HUDEP-2 (cell line): ENCODE results near the gene LHFPL6.

ENCODE experiments used
- DNase-seq, 76 experiments: peaks; one replicate each; lab custom pipeline; 2025; ENCODE audit not compliant: unreplicated experiment in 76 of 76; lab: John Stamatoyannopoulos, UW

Gene LHFPL6

DNA sequence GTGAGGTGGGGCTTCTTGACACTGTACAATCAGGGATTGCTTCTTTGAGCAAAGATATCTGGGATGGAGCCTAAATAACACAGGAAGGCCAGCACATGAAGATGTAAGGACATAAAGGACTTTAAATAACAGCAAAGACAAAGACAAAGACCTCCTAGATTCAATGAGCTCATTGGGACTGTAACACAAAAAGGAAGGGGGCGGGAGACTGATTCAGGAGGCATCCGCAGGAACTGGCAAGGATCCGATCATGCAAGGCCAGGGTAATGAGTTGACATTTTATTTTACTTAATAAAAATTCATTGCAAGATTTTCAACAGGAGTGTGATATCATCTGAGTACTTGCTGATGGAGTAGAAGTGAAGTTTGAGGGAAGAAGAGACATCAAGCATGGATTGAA lies 121.5 kb downstream of the LHFPL6 start:
- no peak for DNase-seq

DNA sequence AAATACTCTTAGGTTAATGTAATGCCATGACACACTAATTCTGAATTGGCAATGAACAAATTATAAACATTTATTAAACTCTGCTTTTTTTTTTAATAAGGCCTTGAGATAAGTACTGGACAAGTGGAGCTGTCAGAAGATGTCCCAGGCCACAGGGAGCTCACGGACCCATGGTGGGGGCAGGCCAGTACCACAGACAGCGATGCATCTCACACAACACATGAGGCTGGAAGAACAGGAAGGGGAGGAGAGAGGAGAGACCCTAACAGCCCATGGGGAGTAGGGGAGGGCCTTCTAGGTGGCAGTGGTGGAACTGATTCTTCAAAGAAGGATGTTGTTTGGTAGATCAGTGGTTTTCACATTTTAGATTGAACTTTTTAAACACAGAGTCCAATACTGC lies 128.4 kb downstream of the LHFPL6 start:
- no peak for DNase-seq

DNA sequence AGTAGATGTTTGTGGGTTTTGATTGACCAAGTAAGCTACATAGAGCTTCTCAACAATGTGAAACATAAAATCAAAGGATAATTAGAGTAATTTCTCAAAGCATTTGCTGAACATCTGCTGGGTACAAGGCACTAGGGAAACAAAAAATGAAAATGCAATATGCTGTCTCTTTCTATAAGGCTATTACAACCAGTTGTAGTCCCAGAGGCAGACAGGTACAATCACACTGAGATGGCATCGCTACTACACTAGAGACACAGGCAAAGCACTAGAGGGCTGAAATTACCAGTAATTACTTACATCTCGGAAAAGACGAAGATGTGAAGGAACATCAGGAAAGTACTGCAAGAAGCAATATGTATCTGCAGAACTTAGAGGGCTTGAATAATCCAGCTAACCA lies 133.3 kb downstream of the LHFPL6 start:
- no peak for DNase-seq

DNA sequence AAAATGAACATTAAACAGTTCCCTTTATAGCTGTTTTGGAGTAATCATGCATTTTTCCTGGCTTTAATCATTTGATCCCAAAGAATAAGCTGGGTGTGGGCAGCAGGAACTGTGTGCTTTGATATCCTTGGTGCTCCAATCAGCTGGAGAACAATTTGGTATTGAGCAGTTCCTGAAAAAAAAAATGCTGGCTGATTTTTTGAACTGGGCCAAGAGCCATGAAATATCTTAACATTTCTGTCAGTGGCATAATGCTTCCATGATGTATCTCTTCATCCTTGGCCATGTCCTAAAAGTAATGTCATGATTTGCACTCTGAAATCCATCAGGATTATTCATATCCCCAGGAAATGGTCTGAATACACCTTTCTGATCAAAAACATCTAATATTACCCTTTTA lies 134.7 kb downstream of the LHFPL6 start:
- no peak for DNase-seq

DNA sequence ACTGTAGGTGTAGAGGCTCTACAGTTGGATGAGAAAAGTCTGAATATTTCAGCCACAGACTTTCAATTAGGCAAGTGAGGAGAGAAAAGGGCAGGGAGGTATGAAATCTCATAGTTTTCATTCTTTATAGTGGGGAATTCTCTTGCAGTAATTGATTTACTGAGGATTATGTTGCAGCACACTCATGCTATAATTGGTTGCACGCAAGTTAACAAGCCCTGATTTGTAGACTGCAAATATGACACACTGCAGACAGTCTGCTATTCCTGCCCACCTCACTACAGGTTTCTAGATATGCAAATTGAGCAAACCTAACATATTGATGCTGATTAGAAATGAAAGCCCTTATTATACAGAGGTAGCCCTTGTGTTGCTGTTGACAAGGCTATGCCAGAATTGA lies 139.4 kb downstream of the LHFPL6 start:
- no peak for DNase-seq

DNA sequence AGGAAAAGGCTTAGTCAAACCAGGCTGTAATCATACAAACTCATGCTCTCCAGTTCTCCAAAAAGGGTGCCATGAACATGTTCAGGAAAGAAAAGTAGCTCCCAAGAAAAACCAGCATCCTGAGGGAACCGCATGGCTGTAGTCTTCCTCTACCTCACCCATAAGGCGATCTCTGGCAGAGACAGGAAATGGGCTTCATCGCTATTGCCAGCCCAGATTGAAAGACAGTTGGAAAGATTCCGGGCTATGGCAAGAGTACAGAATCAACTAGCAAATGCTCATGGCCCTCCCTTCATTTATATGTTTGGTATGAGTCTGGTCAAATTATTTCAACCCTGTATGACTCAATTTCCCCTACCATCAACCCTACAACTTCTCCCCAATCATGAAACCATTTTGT lies 140.1 kb downstream of the LHFPL6 start:
- DNase-seq: no peak

DNA sequence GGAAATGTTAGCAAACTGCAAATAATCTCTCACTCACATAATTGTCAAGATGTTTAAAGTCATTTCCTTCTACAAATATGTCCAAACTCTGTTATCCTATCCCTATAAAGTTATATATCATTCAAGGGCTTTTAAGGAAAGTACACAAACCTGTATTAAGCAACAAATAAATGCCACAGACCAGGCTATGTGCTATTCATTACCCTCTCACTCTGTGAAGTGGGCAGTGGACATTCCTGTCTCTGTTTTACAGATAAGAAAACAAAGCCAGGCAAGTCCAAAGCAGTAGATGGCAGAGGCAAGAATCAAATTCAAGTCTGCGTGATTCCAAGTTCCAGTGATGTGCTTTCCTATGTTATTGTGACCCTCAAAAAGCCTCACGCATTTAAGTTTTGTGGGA lies 140.6 kb downstream of the LHFPL6 start:
- DNase-seq: no peak

DNA sequence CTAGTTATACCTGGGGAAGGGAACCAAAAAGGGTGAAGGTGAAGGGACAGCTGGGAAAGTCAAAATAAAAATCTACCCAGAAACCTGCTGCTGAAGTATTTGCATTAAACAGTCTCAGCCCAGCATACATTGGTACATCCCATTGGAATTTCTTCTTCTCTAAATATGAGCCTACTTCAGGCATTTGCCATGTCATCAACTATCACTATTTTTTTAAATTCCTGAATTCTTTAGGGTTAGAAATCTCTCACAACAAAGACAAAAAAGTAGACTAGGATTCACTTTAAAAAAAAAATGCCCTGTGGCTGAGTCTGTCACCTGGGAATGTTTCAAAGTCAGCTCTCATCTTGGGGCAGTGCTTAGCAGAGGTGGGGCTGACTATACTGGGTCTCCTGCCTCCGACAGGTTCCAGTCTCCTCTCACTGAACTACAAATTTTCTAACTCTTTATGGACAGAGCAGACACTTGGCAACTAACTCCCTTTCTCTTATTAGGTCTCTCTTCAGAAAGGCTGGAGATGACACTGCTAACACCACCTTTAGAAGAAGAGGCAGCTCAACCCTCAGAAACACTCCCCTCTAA lies 141.2 kb downstream of the LHFPL6 start:
- DNase-seq: no peak

DNA sequence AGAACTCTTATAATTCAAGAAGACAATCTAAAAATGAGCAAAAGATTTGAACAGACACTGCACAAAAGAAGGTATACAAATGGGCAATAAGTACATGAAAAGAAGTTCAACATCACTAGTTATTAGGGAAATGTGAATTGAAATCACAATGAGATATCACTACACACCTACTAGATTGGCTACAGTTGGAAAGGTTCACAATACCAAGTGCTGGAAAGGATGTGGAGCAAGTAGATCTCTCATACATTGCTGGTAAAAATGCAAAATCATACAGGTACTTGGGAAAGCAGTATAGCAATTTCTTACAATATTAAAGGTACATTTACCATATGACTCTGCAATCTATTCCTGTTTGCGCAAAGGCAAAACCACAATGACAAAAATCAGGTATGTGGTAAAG lies 145.7 kb downstream of the LHFPL6 start:
- DNase-seq: no peak

DNA sequence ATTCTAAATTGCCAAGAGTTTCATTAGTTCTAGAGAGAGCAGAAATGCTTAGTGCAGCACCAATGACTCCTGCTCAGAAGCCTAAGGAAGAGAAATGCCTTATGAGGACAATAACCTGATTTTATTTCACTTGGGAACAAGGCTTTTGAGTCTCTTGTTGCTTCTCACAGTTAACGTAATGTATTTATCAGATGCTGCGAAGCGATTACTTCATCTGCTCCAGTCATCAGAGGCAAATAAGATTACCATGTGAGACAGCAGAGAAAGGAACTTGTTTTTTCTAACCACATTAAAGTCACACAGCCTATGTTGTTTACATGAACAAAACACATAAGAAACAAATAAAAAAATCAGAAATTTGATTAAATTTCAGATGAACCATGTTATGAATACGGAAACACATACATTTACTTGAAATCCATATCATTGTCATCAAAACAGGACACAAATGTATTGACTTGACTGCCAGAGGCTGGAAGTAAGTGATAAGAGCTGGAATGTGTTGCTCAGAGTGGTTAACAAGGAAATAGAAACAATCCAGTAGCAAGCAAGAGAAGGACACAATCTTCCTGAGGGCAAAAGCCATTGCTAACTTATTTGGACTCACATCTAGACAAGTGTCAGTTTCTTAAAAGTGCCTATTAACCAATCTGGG lies 147.3 kb downstream of the LHFPL6 start:
- DNase-seq: no peak

DNA sequence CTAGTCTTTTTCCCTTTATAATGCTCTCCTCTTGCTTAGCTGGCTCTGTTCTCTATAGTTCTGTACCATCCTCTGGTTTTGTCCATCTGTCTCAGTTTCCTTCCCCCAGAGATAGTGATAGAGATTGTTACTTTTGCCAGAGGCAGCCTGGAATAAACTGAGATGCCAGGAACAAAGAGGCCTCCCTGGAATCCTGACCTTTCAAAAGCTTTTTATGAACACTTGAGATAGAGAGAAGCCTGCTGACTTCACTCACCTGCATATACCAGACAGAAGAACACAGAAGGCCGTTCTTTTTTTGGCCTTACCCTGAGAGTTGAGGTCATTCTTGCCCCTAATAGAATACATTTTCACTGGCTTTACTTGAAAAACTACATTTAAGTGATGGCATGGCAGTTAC lies 150.2 kb downstream of the LHFPL6 start:
- DNase-seq: no peak

DNA sequence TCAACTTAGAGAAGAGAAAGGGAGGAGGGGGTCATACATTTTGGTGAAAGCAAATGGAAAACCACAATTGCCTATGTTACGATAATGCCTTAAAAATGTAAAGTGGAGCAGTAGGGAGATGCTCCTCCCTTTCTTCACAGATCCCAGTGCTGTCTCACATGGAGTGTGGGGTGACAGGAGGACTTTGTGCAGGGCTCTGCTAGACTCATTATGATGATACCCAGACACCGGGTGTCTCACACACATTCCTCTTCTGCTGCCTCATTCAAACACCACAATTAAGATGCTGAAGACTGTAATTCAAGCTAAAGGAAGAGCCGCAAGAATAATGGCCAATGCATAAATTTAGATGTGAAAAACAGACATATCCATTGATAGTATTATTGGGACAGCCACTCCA lies 150.6 kb downstream of the LHFPL6 start:
- no peak for DNase-seq

DNA sequence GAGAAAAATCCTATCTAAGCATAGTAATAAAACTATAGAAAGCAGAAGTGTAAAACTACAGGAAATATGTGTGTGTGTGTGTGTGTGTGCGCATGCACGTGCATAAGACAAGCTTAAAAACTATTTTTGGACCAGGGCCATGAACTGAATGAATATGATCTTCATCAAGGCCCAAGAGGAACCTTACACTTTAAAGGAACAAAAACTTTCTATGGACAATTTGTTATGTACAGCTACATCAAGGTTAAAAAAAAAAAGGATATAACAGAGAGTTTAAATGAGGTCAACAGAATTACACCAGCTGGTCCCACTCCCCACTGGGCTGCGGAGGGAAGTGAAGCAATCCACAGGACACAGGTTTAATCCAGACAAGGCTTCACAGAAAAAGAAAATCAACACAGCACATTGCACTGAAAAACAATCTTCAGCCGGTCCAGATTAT lies 151.1 kb downstream of the LHFPL6 start:
- DNase-seq: no peak

DNA sequence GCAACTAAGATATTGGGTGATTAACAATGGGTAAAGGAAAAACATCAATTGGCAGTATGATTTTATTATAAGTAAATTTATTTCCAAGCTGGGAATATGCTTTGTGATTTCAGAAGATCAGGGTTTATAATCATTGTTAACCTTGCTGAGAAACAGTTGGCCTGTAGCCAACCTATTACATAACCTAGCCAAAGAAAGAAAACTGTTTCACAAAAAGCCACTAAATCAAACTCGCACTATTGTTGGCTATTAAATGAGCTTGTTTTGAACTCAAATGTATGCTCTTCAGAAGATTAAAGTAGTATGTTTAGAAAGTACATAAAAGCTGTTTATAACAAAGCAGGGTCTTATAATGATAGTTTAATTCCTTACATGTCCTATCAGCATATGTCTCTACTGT lies 151.7 kb downstream of the LHFPL6 start:
- DNase-seq: no peak

DNA sequence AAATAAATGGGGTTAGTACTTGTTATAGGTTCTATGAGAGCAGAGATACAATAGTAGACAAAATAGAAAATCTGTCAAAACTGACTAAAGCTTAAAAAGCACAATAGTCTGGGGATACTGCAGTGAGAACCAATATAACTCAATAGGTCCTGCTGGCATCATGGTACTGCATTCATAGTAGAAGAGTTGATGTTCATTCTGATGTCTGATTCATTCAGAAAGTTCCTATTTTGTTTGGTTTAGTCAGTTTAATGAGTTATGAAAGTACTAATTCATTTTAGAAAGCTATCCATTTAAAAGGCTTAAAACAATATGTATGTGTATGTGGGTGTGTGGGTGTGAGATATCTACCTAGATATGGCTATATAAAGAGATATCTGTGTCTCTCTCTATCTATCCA lies 152.8 kb downstream of the LHFPL6 start:
- no peak for DNase-seq

DNA sequence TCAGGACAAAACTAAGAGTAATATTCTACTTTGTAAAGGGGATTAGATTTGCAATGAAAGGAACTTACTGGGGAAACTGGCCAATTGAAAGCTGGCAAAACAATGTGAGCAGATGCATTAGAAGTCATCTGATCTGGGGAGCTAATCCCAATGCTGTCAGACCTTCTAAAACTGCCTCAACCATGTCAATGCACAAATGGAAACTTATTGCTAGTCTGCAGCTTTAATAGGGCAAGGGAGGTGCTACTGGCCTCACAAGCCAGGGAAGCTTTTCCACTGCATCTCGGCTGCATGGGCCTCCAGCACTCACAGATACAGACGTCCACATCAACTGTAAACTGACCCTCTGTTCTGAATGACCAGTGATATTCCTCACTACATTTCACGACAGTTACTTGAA lies 154.2 kb downstream of the LHFPL6 start:
- no peak for DNase-seq

DNA sequence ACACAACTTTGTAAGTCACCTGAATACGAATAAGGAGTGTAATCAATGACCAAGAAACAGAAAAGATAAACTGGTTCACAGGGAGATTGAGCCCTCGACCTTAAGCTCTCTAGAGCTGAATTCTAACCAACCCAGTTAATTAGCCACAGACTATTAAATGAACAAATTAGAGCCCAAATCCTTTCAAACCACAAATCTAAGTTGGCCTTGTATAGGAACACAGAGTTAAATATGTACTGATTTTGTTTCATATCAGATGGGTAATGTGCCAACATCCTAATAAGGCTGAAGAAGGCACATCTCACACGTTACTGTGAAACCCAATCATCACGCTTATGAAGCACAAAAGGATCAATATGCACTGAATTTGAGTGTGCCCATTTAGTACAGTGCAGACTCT lies 156.1 kb downstream of the LHFPL6 start:
- DNase-seq: peak in 1 of 76 experiments; percentile 2

DNA sequence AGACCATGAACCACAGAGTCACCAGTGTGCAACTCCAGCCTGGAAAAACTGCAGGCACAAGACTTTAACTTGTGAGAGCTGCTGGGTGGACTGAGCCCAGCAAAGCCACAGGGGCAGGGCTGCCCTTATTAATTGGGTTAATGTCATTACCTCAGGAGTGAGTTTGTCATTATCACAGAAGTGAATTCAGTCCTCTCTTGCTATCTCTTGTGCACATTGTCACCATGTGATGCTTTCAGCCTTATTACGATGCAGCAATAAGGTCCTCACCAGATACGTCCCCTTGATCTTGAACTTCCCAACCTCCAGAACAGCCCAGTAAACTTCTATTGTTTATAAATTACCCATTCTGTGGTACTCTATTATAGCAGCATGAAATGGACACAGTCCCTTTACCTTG lies 158.1 kb downstream of the LHFPL6 start:
- DNase-seq: peak in 6 of 76 experiments; percentile 2 to 30 (median 6)

DNA sequence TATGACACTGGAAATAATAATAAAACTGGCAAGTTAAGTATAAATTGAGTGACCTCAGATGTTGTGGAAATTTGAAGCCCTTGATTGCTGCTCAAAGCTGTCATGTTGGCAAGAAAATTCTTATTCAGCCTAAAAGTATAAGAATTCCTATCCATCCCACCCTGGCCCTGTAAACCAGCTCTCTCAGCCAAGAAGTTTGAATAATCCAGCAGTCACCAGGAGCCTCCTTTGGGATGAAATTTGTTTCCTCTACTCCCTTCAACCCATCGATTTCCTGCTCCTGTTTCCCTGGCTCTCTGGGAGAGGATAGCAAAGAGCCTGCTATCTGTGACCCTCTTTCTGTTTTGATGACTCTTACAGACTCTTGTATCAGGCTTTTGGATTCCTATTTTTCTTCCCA lies 169.3 kb downstream of the LHFPL6 start:
- no peak for DNase-seq

DNA sequence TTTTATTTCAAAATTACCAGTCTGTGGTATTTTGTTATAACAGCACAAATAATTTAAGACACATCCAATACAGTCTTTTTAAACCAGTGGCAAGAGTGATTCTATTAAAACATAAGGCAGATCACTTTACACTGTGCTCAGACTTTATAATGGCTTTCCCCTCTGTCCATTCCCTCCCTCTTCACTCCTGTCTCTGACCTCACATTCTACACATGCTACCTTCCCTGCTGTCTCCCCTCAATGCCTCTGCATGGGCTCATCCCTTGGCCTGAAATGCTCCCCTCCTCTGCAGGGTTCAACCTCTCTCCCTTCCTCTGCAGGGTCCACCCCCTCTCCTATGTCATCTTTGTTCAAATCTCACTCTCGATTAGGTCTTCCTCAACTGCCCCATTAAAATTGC lies 170.8 kb downstream of the LHFPL6 start:
- no peak for DNase-seq

DNA sequence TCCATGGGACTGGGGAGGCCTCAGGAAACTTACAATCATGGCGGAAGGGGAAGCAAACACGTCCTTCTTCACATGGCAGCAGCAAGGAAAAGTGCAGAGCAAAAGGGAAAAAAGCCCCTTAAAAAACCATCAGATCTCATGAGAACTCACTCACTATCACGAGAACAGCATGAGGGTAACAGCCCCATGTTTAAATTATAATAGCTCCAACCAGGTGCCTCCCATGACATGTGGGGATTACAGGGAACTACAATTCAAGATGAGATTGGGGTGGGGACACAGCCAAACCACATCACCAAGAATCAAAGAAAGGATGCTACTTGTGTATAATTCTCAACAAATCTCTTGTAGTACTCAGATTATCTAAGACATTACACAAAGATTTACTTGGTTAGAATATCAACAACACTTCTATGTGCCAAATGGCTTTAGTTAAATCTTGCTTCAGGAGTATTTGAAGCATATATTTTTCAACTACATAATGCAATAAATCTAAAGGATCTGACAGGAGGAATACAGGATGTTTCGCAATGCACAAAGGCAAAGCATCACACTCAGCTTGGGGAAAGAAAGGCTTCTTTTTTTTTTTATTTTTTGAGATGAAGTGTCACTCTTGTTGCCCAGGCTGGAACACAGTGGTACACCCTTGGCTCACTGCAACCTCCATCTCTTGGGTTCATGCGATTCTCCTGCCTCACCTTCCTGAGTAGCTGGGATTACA lies 180.0 kb downstream of the LHFPL6 start:
- DNase-seq: no peak

DNA sequence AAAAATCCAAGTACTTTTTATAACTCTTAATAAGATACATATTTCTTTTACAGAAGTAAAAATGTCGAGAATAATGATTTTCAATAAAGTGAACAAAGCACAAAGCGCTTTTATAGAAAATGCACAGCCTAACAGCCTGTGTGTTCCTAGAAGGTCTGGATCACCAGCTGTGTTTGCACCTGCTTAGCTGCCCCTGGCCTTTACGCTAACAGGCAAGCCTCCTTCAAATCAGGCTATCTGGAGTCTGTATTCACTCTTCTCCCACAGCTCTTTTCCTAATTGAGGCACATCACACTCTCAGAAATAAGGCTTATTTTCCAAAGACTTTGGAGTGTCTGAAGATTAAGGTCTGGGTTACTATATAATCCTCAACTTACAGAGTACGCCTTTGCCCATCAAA lies 183.1 kb downstream of the LHFPL6 start:
- no peak for DNase-seq
